OCI-LY1 (cell line): ENCODE measurements around the gene NHLRC3.
A peak's percentile ranks its signal among the peaks of the same experiment; 100 is the strongest.
"Not testable (repeated sequence)": the region's sequence is repeated elsewhere in the genome, so short reads cannot be mapped to it uniquely, and the experiment has no call there.

Experiments
- H2AFZ ChIP-seq: fragments of 200-600 bp; sonication (generic), shearing (Covaris generic); 2 replicates; pipeline ENCODE4 v1.6.0; 2014; ENCODE audit warnings: antibody characterized with exemption, mild to moderate bottlenecking, low read length
- H3F3A ChIP-seq: fragments of 200-600 bp; sonication (generic), shearing (Covaris generic); 2 replicates; pipeline ENCODE4 v1.6.0; 2014; ENCODE audit warnings: mild to moderate bottlenecking, antibody characterized with exemption, low read length, moderate library complexity; ENCODE audit not compliant: insufficient read depth
- H3K27ac ChIP-seq: fragments of 200-600 bp; sonication (generic); 2 replicates; pipeline ENCODE4 v1.5.1; 2014; ENCODE audit warnings: low read length, mixed run types, mild to moderate bottlenecking, low read depth; ENCODE audit not compliant: poor library complexity, severe bottlenecking
- H3K27me3 ChIP-seq: fragments of 200-600 bp; sonication (generic); 2 replicates; pipeline ENCODE4 v1.6.0; 2014; ENCODE audit warnings: antibody characterized with exemption, mild to moderate bottlenecking, low read length, moderate library complexity; ENCODE audit not compliant: insufficient read depth
- H3K36me3 ChIP-seq: fragments of 200-600 bp; sonication (generic); 2 replicates; pipeline ENCODE4 v1.6.1; 2014; ENCODE audit warnings: mild to moderate bottlenecking, antibody characterized with exemption, low read length, moderate library complexity, mixed read lengths; ENCODE audit not compliant: insufficient read depth
- H3K4me1 ChIP-seq: fragments of 200-600 bp; sonication (generic); 2 replicates; pipeline ENCODE4 v1.5.1; 2014; ENCODE audit warnings: mild to moderate bottlenecking, low read length, moderate library complexity; ENCODE audit not compliant: insufficient read depth, severe bottlenecking
- H3K4me2 ChIP-seq: fragments of 200-600 bp; sonication (generic), shearing (Covaris generic); 2 replicates; pipeline ENCODE4 v1.6.1; 2014; ENCODE audit warnings: low read length
- H3K4me3 ChIP-seq: fragments of 200-600 bp; sonication (generic); 2 replicates; pipeline ENCODE4 v1.5.1; 2014; ENCODE audit warnings: low read length, low read depth, mild to moderate bottlenecking, mixed read lengths; ENCODE audit not compliant: poor library complexity, severe bottlenecking
- H3K79me2 ChIP-seq: fragments of 200-600 bp; shearing (Covaris generic); 2 replicates; pipeline ENCODE4 v1.6.1; 2016; ENCODE audit warnings: mixed run types, low read length, mixed read lengths; ENCODE audit not compliant: insufficient read depth
- H3K9ac ChIP-seq: fragments of 200-600 bp; sonication (generic), shearing (Covaris generic); 2 replicates; pipeline ENCODE4 v1.6.1; 2014; ENCODE audit warnings: mild to moderate bottlenecking, low read length, mixed read lengths
- H3K9me2 ChIP-seq: fragments of 200-600 bp; sonication (generic), shearing (Covaris generic); 2 replicates; pipeline ENCODE4 v1.6.1; 2014; ENCODE audit warnings: low read depth, mild to moderate bottlenecking, low read length, mixed read lengths
- H3K9me3 ChIP-seq: fragments of 200-600 bp; shearing (Covaris generic); 2 replicates; pipeline ENCODE4 v1.6.1; 2014; ENCODE audit warnings: low read length, mixed read lengths
- H4K20me1 ChIP-seq: fragments of 200-600 bp; sonication (generic), shearing (Covaris generic); 2 replicates; pipeline ENCODE4 v1.6.0; 2016; ENCODE audit warnings: mild to moderate bottlenecking, low read length; ENCODE audit not compliant: insufficient read depth
- EZH2 ChIP-seq: fragments of 200-600 bp; sonication (generic), shearing (Covaris generic); IDR thresholded peaks from 2 replicates; pipeline ENCODE4 v1.8.0; 2017; ENCODE audit warnings: borderline replicate concordance, mixed run types, mild to moderate bottlenecking, antibody characterized with exemption, low read length, moderate library complexity, mixed read lengths
- TF ChIP-seq, protein P1 (sequence below): fragments of 200-600 bp; sonication (generic), shearing (Covaris generic); IDR thresholded peaks from 2 replicates; pipeline ENCODE4 v1.5.1; 2017; ENCODE audit warnings: mild to moderate bottlenecking, antibody characterized with exemption, low read length, moderate library complexity, mixed read lengths

NHLRC3 gene

DNA sequence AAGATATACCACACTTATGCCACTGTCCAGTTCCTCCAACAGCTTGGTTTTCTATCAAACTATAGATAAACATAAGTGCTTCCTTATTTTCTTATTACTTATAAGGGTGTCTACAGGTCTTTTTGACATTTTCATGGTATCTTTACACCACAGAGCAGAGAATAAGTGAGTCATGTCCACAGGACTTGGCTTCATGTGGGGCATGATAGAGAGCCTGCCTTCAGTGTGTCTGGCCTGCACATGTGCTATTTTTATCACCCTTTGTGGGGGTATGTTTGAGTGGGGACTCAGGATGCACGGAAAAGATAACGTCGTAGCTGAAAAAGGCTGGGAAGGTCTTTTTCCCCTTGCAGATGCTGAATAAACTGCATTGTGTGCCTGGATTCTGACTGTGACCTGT is 39.5 kb upstream of the NHLRC3 start:
- H3K27ac ChIP-seq: no peak overlapping the region
- no peak overlapping the region for H3K4me3 ChIP-seq
- H2AFZ ChIP-seq: no peak overlapping the region
- H3K27me3 ChIP-seq: no peaks in the 10 kb centered on the region
- H3K79me2 ChIP-seq: no peaks in the 10 kb centered on the region
- H3K9me2 ChIP-seq: no peaks in the 10 kb centered on the region
- no peak overlapping the region for H3K9ac ChIP-seq
- no peaks in the 10 kb centered on the region for H3K9me3 ChIP-seq
- no peaks in the 10 kb centered on the region for H3K4me1 ChIP-seq
- H3K36me3 ChIP-seq: no peaks in the 10 kb centered on the region
- TF ChIP-seq, protein P1, sequence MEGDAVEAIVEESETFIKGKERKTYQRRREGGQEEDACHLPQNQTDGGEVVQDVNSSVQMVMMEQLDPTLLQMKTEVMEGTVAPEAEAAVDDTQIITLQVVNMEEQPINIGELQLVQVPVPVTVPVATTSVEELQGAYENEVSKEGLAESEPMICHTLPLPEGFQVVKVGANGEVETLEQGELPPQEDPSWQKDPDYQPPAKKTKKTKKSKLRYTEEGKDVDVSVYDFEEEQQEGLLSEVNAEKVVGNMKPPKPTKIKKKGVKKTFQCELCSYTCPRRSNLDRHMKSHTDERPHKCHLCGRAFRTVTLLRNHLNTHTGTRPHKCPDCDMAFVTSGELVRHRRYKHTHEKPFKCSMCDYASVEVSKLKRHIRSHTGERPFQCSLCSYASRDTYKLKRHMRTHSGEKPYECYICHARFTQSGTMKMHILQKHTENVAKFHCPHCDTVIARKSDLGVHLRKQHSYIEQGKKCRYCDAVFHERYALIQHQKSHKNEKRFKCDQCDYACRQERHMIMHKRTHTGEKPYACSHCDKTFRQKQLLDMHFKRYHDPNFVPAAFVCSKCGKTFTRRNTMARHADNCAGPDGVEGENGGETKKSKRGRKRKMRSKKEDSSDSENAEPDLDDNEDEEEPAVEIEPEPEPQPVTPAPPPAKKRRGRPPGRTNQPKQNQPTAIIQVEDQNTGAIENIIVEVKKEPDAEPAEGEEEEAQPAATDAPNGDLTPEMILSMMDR: no peak
- no peak for TF ChIP-seq EZH2
- H4K20me1 ChIP-seq: no peaks in the 10 kb centered on the region
- no peaks in the 10 kb centered on the region for H3F3A ChIP-seq
- no peak overlapping the region for H3K4me2 ChIP-seq

DNA sequence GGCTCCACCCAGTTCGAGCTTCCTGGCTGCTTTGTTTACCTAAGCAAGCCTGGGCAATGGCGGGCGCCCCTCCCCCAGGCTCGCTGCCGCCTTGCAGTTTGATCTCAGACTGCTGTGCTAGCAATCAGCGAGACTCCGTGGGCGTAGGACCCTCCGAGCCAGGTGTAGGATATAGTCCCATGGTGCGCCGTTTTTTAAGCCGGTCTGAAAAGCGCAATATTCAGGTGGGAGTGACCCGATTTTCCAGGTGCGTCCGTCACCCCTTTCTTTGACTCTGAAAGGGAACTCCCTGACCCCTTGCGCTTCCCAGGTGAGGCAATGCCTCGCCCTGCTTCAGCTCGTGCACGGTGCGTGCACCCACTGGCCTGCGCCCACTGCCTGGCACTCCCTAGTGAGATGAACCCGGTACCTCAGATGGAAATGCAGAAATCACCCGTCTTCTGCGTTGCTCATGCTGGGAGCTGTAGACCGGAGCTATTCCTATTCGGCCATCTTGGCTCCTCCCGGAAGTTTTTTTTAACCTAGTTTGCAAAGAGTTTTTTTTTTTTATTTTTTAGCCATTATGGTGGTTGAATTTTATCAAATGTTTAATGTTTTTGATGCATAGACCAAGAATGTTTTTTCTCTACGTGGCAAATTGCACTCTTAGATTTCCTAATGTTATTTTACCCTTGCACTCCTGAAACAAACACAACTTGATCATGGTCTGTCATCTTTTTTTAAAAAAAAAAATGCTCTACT is 31.7 kb upstream of the NHLRC3 start:
- H3K9ac ChIP-seq, H3F3A ChIP-seq, H3K9me3 ChIP-seq, H2AFZ ChIP-seq, H3K9me2 ChIP-seq, H3K79me2 ChIP-seq, H3K4me3 ChIP-seq, H4K20me1 ChIP-seq, H3K27me3 ChIP-seq, H3K4me1 ChIP-seq, H3K27ac ChIP-seq, H3K4me2 ChIP-seq: not testable (repeated sequence)
- peaks cover 25% of the 10 kb centered on the region for H3K36me3 ChIP-seq

DNA sequence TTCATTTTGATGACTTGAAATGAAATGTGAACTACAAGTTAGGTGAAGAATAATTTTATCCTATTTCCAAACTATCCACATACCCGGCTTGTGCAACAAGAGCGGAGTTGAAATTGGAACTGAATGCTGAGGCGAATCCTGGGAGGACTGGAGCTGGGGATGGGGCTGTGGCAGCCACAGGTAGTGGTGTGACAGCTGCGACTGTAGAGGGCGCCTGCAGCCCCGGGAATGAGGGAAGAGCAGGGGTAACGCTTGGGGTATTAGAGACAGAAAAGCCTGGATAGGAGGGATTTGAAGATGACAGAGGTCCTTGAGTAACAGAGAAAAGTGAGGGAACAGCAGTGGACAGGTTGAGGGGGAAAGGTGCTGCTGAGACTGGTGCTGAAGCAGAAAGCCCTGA is 25.6 kb upstream of the NHLRC3 start:
- Histone ChIP-seq H3K4me3 (no peak overlapping the region), H3K4me2 (no peak overlapping the region), H3K9ac (no peak overlapping the region), H3K36me3 (peaks cover 79% of the 10 kb centered on the region), H3K27me3 (no peaks in the 10 kb centered on the region), H4K20me1 (no peaks in the 10 kb centered on the region), H3K79me2 (no peaks in the 10 kb centered on the region), H3K27ac (no peak overlapping the region), H3K4me1 (no peaks in the 10 kb centered on the region), H3K9me2 (no peaks in the 10 kb centered on the region), H3K9me3 (no peaks in the 10 kb centered on the region), H2AFZ (no peak overlapping the region), H3F3A (no peaks in the 10 kb centered on the region)
- TF ChIP-seq, protein P1: peak; percentile 26; the same call in 1 of the 2 replicates
- TF ChIP-seq EZH2: no peak

DNA sequence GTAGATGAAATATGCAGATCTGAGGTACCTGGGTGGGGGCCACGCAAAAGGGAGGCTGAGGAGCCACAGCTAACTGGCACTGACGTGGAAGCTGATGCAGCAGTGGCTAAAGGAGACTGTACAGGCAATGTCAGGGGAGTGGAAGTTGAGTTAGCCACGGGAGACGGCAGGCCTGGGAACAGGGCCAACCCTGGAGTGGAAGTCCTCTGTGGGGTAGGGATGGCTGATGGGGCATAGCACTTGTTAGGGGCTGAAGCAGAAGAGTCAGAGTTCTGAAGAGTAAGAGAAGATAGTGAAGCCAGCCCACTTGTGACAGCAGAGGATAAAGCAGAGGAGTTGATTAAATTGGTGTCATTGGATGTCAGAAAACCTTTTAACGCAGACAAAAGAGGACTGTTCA is 24.8 kb upstream of the NHLRC3 start:
- Histone ChIP-seq H3K4me3 (no peak overlapping the region), H2AFZ (no peak overlapping the region), H3K27ac (no peak overlapping the region), H3K79me2 (no peaks in the 10 kb centered on the region), H3K27me3 (no peaks in the 10 kb centered on the region), H3F3A (no peaks in the 10 kb centered on the region), H3K9ac (no peak overlapping the region), H3K9me2 (no peaks in the 10 kb centered on the region), H3K4me1 (no peaks in the 10 kb centered on the region), H4K20me1 (no peaks in the 10 kb centered on the region), H3K9me3 (no peaks in the 10 kb centered on the region), H3K4me2 (no peak overlapping the region), H3K36me3 (peaks cover 85% of the 10 kb centered on the region)
- TF ChIP-seq EZH2: no peak
- TF ChIP-seq, protein P1: no peak
